HG02840 (cell line): ENCODE results near the gene CYP24A1.
A peak's percentile ranks its signal among the peaks of the same experiment; 100 is the strongest.

ENCODE experiments used
- ATAC-seq: cut with Tn5 transposase; IDR thresholded peaks from one replicate; pipeline ENCODE4 v1.9.1; 2021; ENCODE audit warnings: mild to moderate bottlenecking, moderate library complexity, moderate number of reproducible peaks; ENCODE audit not compliant: unreplicated experiment, low FRiP score

CYP24A1 gene

GRCh38 chr20:54173653-54174456 lies at the start of gene CYP24A1:
CYP24A1 (minus strand) TSS chr20:54173986; CDS start chr20:54173579, 407 bp downstream.
- no peak for ATAC-seq

- ATAC-seq = no peak
These were observed 49.5 kb upstream of the CYP24A1 start for GRCh38 chr20:54223285-54223684.

- ATAC-seq = no peak
These were observed 48.5 kb upstream of the CYP24A1 start for GRCh38 chr20:54221996-54222890.

DNA sequence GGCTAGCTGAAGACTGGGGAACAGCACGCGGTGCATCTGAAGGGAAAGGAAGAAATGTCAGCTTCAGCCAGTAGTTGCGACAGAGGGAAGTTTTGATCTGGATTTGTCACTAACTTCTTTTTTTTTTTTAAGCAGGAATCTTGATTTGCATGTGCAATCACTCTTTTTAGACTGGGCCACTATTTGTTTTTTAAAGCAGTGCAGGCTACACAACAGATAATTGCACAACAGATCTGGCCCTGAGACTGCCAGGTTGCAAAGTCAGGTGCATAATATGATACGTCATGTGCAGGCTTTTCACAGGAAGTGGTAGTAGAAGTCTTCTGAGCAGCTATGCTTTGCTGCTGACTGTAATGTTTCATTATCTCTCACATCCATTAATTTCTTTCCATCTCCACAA lies 47.6 kb upstream of the CYP24A1 start:
- no peak for ATAC-seq

- no peak for ATAC-seq
These were observed 46.9 kb upstream of the CYP24A1 start for GRCh38 chr20:54220722-54221121.

DNA sequence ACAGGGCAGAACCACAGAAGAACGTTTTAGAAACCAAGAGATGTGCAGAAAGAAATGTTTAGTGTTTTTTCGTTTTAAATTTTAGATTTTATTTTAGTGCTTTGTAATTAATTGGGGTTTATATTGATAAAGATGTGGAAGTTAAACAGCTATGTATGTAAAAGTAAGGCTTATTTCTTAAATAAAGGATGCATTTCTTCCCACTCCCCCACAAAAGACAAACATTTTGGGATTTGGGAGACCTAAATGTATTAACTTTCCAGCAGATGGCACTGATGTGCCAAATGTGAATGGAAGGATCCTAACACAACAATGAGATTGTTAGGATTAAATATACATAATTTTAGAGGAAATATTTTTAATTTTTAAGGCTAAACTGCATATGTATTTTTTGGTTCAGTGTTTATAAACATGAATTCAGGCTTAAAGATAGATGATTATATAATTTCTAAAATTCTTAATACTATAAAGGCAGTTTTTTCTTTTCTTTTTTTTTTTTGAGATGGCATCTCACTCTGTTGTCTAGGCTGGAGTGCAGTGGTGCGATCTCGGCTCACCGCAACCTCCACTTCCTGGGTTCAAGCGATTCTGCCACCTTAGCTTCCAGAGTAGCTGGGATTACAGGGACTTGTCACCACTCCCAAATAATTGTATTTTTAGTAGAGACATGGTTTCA lies 46.1 kb upstream of the CYP24A1 start:
- no peak for ATAC-seq

GRCh38 chr20:54218470-54218869 lies 44.7 kb upstream of the CYP24A1 start:
- ATAC-seq = no peak

GRCh38 chr20:54217762-54218161 lies 44.0 kb upstream of the CYP24A1 start:
- no peak for ATAC-seq

- ATAC-seq = no peak
These were observed 41.5 kb upstream of the CYP24A1 start for GRCh38 chr20:54215157-54215789.

GRCh38 chr20:54214566-54214965 lies 40.8 kb upstream of the CYP24A1 start:
- ATAC-seq = no peak

DNA sequence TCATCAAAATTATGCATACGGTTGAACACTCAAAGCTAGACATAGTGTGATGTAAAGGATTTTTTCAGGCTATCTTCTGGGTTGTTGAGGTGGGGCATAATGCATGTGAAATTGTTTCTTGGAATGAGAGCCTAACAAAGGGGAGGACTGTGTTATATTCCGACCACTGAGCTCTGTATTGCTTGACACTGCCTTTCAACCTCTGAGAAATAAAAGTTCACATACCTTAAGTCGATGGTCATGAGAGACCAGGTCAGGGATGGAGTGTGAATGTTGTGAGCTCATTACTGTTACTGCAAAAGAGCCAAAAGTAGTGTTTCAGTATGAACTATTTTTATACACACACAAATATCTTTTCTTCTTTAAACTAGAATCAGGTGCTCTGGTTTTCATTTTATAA lies 39.1 kb upstream of the CYP24A1 start:
- ATAC-seq = no peak

- ATAC-seq = no peak
These were observed 38.4 kb upstream of the CYP24A1 start for GRCh38 chr20:54212226-54212625.

DNA sequence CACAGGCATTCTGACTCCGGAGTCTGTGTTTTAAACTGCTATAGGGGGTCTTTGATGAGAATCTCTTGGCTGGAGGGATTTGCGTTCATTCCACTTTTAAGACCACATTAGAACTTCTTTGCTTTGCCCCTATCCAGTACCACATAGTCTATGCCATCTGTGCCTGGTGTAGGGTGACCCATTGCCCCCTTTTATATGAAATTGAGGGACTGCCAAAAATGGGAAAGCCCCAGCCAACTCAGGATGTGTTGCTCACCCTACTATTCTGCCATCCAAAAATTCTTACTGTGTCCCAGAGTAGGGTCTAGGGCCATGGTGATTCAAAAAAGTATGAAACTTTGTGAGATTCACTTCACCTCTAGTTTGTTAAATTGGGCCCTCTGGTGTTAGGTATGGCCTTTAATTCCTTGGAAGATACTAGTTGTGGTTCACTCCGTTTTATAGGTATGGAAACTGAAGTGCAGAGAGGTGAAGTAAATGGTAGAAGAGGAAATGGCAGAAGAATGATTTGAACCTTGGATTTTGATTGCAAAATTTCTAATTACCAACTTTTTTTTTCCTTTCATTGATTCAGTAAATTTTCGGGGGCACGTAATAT lies 35.5 kb upstream of the CYP24A1 start:
- no peak for ATAC-seq

DNA sequence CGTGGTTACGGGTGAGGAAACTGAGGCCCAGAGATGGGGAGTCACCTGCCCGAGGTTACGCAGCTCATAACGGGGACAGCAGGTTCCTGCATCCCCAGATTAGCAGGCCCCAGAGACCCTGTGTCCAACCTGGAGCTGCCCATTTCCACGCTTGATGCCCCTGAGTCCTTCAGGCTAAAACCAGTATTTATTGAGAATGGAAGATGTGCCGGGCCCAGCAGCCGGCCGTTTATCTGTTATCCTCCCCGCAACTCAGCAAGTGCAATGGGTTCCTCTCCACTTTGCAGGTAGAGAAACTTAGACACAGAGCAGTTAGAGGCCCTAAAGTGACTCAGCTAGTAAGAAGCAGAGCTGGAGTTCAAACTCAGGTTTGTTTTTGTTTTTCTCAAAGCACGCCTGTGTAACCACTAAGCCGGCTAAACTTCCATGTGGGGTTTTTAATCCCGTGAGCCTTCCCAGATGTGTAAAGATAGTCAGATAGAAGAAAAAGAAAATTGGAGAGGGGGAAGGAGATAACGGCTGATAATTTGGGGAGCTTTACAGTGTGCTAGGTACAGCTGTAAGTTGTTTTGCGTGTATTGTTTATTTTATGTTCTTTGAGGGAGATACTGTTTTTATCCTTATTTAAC lies 34.9 kb upstream of the CYP24A1 start:
- ATAC-seq = no peak

DNA sequence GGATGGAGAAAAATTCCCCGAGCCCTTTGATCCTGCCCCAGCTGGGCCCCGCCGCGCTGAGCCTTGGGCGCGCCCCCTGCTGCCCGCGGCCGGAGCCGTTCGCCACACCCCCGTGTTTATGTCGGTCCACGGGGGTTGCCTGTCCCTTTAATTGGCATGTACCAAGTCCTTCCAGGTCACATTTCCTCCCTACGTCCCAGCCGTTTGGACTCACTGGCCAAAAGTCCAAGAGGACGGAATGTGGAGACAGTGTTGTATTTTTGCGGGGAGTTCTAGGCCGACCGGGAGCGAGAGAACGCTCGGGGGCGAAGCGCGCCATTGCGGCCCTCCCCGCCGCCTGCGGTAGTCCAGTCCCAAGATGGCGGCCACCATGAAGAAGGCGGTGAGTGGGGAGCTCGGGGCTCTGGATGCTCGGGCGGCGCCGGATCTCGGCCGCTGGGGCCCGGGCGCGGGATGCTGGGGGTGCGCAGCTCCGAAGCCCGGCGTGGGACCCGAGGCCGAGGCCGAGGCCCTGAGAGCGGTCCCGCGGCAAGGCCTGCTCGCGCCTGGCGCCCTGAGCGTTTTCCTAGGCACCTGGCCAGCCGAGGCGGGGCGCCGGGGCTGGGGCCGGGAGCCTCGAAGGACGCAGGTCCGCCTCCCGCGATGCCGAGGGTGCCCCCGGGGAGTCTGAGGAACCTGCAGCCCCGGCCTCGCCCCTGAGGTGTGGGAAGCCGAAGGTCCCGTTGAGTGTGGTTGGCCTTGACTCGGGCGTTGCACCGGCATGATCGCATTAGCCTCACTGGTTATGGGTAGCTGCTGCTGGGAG lies 34.2 kb upstream of the CYP24A1 start, which contains the start of gene PFDN4:
Gene PFDN4 (plus strand): TSS at position 345 of the 805 bp plus-strand sequence. CDS start 14 bp downstream, at position 359.
- peak; percentile 95 for ATAC-seq

GRCh38 chr20:54207053-54207742 lies 33.4 kb upstream of the CYP24A1 start:
- no peak for ATAC-seq

DNA sequence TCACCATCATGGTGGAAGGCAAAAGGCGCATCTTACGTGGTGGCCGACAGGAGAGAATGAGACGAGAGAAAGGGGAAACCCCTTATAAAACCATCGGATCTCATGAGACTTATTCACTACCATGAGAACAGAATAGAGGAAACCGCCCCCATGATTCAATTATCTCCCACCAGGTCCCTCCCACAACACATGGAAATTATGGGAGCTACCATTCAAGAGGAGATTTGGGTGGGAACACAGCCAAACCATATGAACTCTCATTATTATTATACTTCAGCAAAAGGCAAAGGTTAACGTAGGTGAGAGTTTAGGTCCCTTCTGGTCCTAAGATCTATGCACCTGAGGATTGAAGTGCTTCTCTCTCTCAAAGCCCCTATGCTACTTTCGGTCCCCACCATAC lies 31.7 kb upstream of the CYP24A1 start:
- ATAC-seq = no peak

- no peak for ATAC-seq
These were observed 30.7 kb upstream of the CYP24A1 start for GRCh38 chr20:54204481-54204880.
